Iris pigment epithelial cell (primary cell): Measurements from ENCODE around the gene NOTCH1.

ENCODE experiments used
- DNase-seq: peaks from one replicate; pipeline ENCODE4 v3.0.0-alpha.2; 2011; ENCODE audit warnings: low read depth

NOTCH1 gene

GRCh38 chr9:136484153-136485048 is 61.4 kb downstream of the NOTCH1 start:
- no peak for DNase-seq

GRCh38 chr9:136483589-136484152 is 62.2 kb downstream of the NOTCH1 start:
- DNase-seq = peak; percentile 74

- DNase-seq = peak; percentile 96
Observed at GRCh38 chr9:136482793-136483588, 62.9 kb downstream of the NOTCH1 start, which contains the start of gene SEC16A. Gene SEC16A, minus strand, starts transcription at chr9:136483040. Its CDS starts 5,425 bp downstream, at chr9:136477615.

GRCh38 chr9:136482046-136482792 is 63.6 kb downstream of the NOTCH1 start:
- DNase-seq = peak; percentile 67

- no peak for DNase-seq
Observed at GRCh38 chr9:136481558-136481957, 64.3 kb downstream of the NOTCH1 start.

GRCh38 chr9:136476369-136477150 is 69.3 kb downstream of the NOTCH1 start:
- DNase-seq = no peak

GRCh38 chr9:136474974-136475865 is 70.6 kb downstream of the NOTCH1 start:
- no peak for DNase-seq

GRCh38 chr9:136474021-136474640 is 71.7 kb downstream of the NOTCH1 start:
- DNase-seq = no peak

- no peak for DNase-seq
Observed at GRCh38 chr9:136473354-136473721, 72.5 kb downstream of the NOTCH1 start.

GRCh38 chr9:136472640-136473353 is 73.1 kb downstream of the NOTCH1 start:
- DNase-seq = no peak

GRCh38 chr9:136471802-136472487 is 73.9 kb downstream of the NOTCH1 start:
- DNase-seq = no peak

- no peak for DNase-seq
Observed at GRCh38 chr9:136470792-136471469, 74.9 kb downstream of the NOTCH1 start.

GRCh38 chr9:136470356-136470755 is 75.5 kb downstream of the NOTCH1 start:
- DNase-seq = no peak

- no peak for DNase-seq
Observed at GRCh38 chr9:136467766-136468165, 78.1 kb downstream of the NOTCH1 start.

GRCh38 chr9:136466155-136466541 is 79.7 kb downstream of the NOTCH1 start:
- DNase-seq = no peak

GRCh38 chr9:136465500-136466154 is 80.2 kb downstream of the NOTCH1 start:
- DNase-seq = no peak

GRCh38 chr9:136464241-136464640 is 81.6 kb downstream of the NOTCH1 start:
- DNase-seq = no peak
